Measurements from ENCODE around the gene KLHL26. TPM values are rescaled to one million over a fixed set of nuclear protein-coding genes. Genes with fewer than 3 reads are reported as not detected.

KLHL26 gene
- polyA plus RNA-seq, 2 of the 4 experiments (the other 2 are of a cell fraction), result 1.1 to 2.0 TPM

GRCh38 chr19:18608805-18609716 lies 27.8 kb upstream of the KLHL26 start:
- H3K27ac ChIP-seq, result no peak overlapping the region
- 74% methylated on average over 9 of the region's 9 CpGs for WGBS (ENCODE audit: missing lambda C conversion rate)
- CTCF ChIA-PET, result interaction anchor here (0.7 to 2.5 kb wide), 3 partner anchors 21 to 238 kb away, joined by 3 to 6 read pairs (median 3); partner anchors contain the start of gene REX1BD
- no peak for TF ChIP-seq ZC3H11A (IDR thresholded peaks at IDR 0.05)
- DNase-seq (ENCODE audit: low read depth in 1 of 2, low spot score in 1 of 2), result no peak
- no peak for FAIRE-seq
- H3K4me2 ChIP-seq, result no peak overlapping the region
- POLR2A ChIA-PET, result no interaction called here
- H3K4me1 ChIP-seq, result peaks cover 28% of the 10 kb centered on the region; the same call in 2 of the 3 replicates
- ATAC-seq, result no peak
- no peak overlapping the region for H3K4me3 ChIP-seq
- H3K9me3 ChIP-seq, result no peaks in the 10 kb centered on the region

DNA sequence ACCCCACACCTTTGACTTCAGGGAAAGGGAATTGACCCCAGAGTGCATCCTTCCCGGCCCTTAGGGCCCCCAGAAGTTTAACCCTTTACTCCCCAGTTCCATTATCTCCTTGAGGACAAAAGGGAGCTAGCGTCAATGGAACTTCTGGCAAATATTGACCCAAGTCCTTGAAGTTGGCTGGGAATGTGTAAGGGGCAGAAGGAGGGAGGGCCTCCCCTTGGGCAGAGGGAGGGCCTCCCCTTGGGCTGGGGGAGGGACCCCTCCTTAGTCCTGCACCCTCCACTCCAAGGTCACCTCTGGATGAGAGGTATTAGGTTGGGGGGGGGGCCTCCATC lies 27.1 kb upstream of the KLHL26 start:
- TF ChIP-seq HMGXB4 (CRISPR knock-in tag; IDR thresholded peaks at IDR 0.05; ENCODE audit: borderline replicate concordance), result no peak
- no peak for TF ChIP-seq KDM5A (IDR thresholded peaks at IDR 0.05)
- TF ChIP-seq, protein P1, sequence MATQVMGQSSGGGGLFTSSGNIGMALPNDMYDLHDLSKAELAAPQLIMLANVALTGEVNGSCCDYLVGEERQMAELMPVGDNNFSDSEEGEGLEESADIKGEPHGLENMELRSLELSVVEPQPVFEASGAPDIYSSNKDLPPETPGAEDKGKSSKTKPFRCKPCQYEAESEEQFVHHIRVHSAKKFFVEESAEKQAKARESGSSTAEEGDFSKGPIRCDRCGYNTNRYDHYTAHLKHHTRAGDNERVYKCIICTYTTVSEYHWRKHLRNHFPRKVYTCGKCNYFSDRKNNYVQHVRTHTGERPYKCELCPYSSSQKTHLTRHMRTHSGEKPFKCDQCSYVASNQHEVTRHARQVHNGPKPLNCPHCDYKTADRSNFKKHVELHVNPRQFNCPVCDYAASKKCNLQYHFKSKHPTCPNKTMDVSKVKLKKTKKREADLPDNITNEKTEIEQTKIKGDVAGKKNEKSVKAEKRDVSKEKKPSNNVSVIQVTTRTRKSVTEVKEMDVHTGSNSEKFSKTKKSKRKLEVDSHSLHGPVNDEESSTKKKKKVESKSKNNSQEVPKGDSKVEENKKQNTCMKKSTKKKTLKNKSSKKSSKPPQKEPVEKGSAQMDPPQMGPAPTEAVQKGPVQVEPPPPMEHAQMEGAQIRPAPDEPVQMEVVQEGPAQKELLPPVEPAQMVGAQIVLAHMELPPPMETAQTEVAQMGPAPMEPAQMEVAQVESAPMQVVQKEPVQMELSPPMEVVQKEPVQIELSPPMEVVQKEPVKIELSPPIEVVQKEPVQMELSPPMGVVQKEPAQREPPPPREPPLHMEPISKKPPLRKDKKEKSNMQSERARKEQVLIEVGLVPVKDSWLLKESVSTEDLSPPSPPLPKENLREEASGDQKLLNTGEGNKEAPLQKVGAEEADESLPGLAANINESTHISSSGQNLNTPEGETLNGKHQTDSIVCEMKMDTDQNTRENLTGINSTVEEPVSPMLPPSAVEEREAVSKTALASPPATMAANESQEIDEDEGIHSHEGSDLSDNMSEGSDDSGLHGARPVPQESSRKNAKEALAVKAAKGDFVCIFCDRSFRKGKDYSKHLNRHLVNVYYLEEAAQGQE (IDR thresholded peaks at IDR 0.05), result no peak
- TF ChIP-seq, protein P2, sequence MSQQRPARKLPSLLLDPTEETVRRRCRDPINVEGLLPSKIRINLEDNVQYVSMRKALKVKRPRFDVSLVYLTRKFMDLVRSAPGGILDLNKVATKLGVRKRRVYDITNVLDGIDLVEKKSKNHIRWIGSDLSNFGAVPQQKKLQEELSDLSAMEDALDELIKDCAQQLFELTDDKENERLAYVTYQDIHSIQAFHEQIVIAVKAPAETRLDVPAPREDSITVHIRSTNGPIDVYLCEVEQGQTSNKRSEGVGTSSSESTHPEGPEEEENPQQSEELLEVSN (IDR thresholded peaks at IDR 0.05; ENCODE audit: borderline replicate concordance, low read depth), result no peak
- no peak for TF ChIP-seq JUN (IDR thresholded peaks at IDR 0.05)
- no peak for TF ChIP-seq POLR2AphosphoS2 (conservative IDR thresholded peaks at IDR 0.05; ENCODE audit: low read length)
- TF ChIP-seq RARB (CRISPR knock-in tag; IDR thresholded peaks at IDR 0.05), result no peak
- TF ChIP-seq HOXA7 (CRISPR knock-in tag; IDR thresholded peaks at IDR 0.05), result no peak
- TF ChIP-seq, protein P3, sequence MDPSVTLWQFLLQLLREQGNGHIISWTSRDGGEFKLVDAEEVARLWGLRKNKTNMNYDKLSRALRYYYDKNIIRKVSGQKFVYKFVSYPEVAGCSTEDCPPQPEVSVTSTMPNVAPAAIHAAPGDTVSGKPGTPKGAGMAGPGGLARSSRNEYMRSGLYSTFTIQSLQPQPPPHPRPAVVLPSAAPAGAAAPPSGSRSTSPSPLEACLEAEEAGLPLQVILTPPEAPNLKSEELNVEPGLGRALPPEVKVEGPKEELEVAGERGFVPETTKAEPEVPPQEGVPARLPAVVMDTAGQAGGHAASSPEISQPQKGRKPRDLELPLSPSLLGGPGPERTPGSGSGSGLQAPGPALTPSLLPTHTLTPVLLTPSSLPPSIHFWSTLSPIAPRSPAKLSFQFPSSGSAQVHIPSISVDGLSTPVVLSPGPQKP (IDR thresholded peaks at IDR 0.05; ENCODE audit: low read depth, low read length), result no peak
- no peak for TF ChIP-seq HOXB5 (CRISPR knock-in tag; IDR thresholded peaks at IDR 0.05)
- no peak for TF ChIP-seq HDAC2 (IDR thresholded peaks at IDR 0.05)
- TF ChIP-seq CHD4 (IDR thresholded peaks at IDR 0.05; ENCODE audit: borderline replicate concordance), result no peak
- TF ChIP-seq, protein P4, sequence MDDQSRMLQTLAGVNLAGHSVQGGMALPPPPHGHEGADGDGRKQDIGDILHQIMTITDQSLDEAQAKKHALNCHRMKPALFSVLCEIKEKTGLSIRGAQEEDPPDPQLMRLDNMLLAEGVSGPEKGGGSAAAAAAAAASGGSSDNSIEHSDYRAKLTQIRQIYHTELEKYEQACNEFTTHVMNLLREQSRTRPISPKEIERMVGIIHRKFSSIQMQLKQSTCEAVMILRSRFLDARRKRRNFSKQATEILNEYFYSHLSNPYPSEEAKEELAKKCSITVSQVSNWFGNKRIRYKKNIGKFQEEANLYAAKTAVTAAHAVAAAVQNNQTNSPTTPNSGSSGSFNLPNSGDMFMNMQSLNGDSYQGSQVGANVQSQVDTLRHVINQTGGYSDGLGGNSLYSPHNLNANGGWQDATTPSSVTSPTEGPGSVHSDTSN (IDR thresholded peaks at IDR 0.05), result no peak
- TF ChIP-seq EHMT2 (IDR thresholded peaks at IDR 0.05; ENCODE audit: low read depth), result no peak
- no peak for FAIRE-seq
- DNase-seq (ENCODE audit: low read depth in 1 of 2, low spot score in 1 of 2), result no peak
- no peak overlapping the region for H3K4me2 ChIP-seq
- no CpG with 5 or more reads among the region's 2 CpGs for WGBS (ENCODE audit: missing lambda C conversion rate)
- ChIA-PET POLR2A (no interaction called here), CTCF (interaction anchor here (0.7 to 1.1 kb wide), 3 partner anchors 21 to 237 kb away, joined by 3 read pairs; no protein-coding TSS in a partner anchor)
- H3K27ac ChIP-seq, result no peak overlapping the region
- peaks cover 28% of the 10 kb centered on the region; the same call in 2 of the 3 replicates for H3K4me1 ChIP-seq
- H3K9me3 ChIP-seq, result no peaks in the 10 kb centered on the region
- ATAC-seq, result no peak
- H3K4me3 ChIP-seq, result no peak overlapping the region

Data from A549 (cell line).